ENCODE data around the gene LGALS8. TPM values are rescaled to one million over a fixed set of nuclear protein-coding genes. Genes with fewer than 3 reads are reported as not detected.
"Not testable (repeated sequence)": the region's sequence is repeated elsewhere in the genome, so short reads cannot be mapped to it uniquely, and the experiment has no call there.

Gene LGALS8
- total RNA-seq, 6 donors from 2014 or later: 56.2 to 225 (median 75.2) TPM

- no peaks in the 10 kb centered on the region for H3K4me1 ChIP-seq
- no peak overlapping the region for H3K4me3 ChIP-seq
- DNase-seq (no peak), ATAC-seq (ENCODE audit: low FRiP score in 2 of 2) (no peak)
- H3K27me3 ChIP-seq: no peaks in the 10 kb centered on the region
- 56 to 70% methylated on average over 2 of the region's 2 CpGs for WGBS, 2 donors
- peaks cover 22 to 91% (median 52%) of the 10 kb centered on the region in 4 donors for H3K36me3 ChIP-seq
- no peaks in the 10 kb centered on the region for H3K9me3 ChIP-seq
- TF ChIP-seq CTCF (IDR thresholded peaks at IDR 0.05) (no peak), POLR2A (IDR thresholded peaks at IDR 0.05) (no peak), EP300 (IDR thresholded peaks at IDR 0.05) (no peak), POLR2AphosphoS5 (IDR thresholded peaks at IDR 0.05) (no peak)
- no peak overlapping the region for H3K27ac ChIP-seq
Measured at GRCh38 chr1:236576004-236576403, 52.2 kb downstream of the LGALS8 start.

GRCh38 chr1:236577041-236577440, 53.3 kb downstream of the LGALS8 start:
- H3K9me3 ChIP-seq; H3K4me1 ChIP-seq; ATAC-seq (ENCODE audit: low FRiP score in 2 of 2); DNase-seq; H3K27ac ChIP-seq; H3K27me3 ChIP-seq; H3K4me3 ChIP-seq: not testable (repeated sequence)
- WGBS, 2 donors: 84 to 85% methylated on average over 7 of the region's 7 CpGs
- peaks cover 27 to 91% (median 50%) of the 10 kb centered on the region in 4 donors for H3K36me3 ChIP-seq

GRCh38 chr1:236578661-236579060, 54.9 kb downstream of the LGALS8 start:
- Histone ChIP-seq H3K4me3 (no peak overlapping the region), H3K36me3 (peaks cover 27 to 90% (median 52%) of the 10 kb centered on the region in 4 donors), H3K27me3 (no peaks in the 10 kb centered on the region), H3K9me3 (no peaks in the 10 kb centered on the region), H3K4me1 (no peaks in the 10 kb centered on the region), H3K27ac (no peak overlapping the region)
- ATAC-seq (ENCODE audit: low FRiP score in 2 of 2) (no peak), DNase-seq (no peak)
- WGBS, 2 donors: 96 to 98% methylated on average over 3 of the region's 3 CpGs
- TF ChIP-seq POLR2A (IDR thresholded peaks at IDR 0.05): no peak

- ATAC-seq (ENCODE audit: low FRiP score in 2 of 2): not testable (repeated sequence)
- WGBS, 2 donors: 98 to 100% methylated on average over 3 of the region's 3 CpGs
Measured at GRCh38 chr1:236580404-236580803, 56.6 kb downstream of the LGALS8 start.

GRCh38 chr1:236581528-236581927, 57.7 kb downstream of the LGALS8 start:
- Histone ChIP-seq H3K27me3 (no peaks in the 10 kb centered on the region), H3K4me1 (no peaks in the 10 kb centered on the region), H3K4me3 (no peak overlapping the region), H3K9me3 (no peaks in the 10 kb centered on the region), H3K27ac (no peak overlapping the region), H3K36me3 (peaks cover 25 to 90% (median 50%) of the 10 kb centered on the region in 4 donors)
- no peak for ATAC-seq (ENCODE audit: low FRiP score in 2 of 2)
- no peak for TF ChIP-seq CTCF (IDR thresholded peaks at IDR 0.05)
- no peak for TF ChIP-seq POLR2AphosphoS5 (IDR thresholded peaks at IDR 0.05)
- no peak for TF ChIP-seq POLR2A (IDR thresholded peaks at IDR 0.05)
- TF ChIP-seq EP300 (IDR thresholded peaks at IDR 0.05): no peak
- 90 to 95% methylated on average over 2 of the region's 2 CpGs for WGBS, 2 donors
- no peak for DNase-seq

More at GRCh38 chr1:236580404-236580803, 56.6 kb downstream of the LGALS8 start:
- H3K27me3 ChIP-seq, H3K4me3 ChIP-seq, DNase-seq, H3K9me3 ChIP-seq, H3K4me1 ChIP-seq, H3K27ac ChIP-seq: not testable (repeated sequence)
- H3K36me3 ChIP-seq: peaks cover 25 to 90% (median 51%) of the 10 kb centered on the region in 4 donors

- ATAC-seq (ENCODE audit: low FRiP score in 2 of 2) (no peak), DNase-seq (no peak)
- 91 to 95% methylated on average over 4 of the region's 4 CpGs for WGBS, 2 donors
- H3K4me3 ChIP-seq: no peak overlapping the region
- no peaks in the 10 kb centered on the region for H3K27me3 ChIP-seq
- no peak for TF ChIP-seq EP300 (IDR thresholded peaks at IDR 0.05)
- TF ChIP-seq CTCF (IDR thresholded peaks at IDR 0.05): no peak
- no peak for TF ChIP-seq POLR2A (IDR thresholded peaks at IDR 0.05)
- TF ChIP-seq POLR2AphosphoS5 (IDR thresholded peaks at IDR 0.05): no peak
- peaks cover 28 to 96% (median 51%) of the 10 kb centered on the region in 4 donors for H3K36me3 ChIP-seq
- no peaks in the 10 kb centered on the region for H3K4me1 ChIP-seq
- H3K27ac ChIP-seq: no peak overlapping the region
- no peaks in the 10 kb centered on the region for H3K9me3 ChIP-seq
Measured at GRCh38 chr1:236589531-236589930, 65.7 kb downstream of the LGALS8 start.
